Activated CD8-positive, alpha-beta memory T cell treated with anti-CD3 and anti-CD28 coated beads, Interleukin-2, amount 50 U/mL, for 24 hours (primary cell): ENCODE results near the gene SDK1.
A peak's percentile ranks its signal among the peaks of the same experiment; 100 is the strongest.

Experiments
- DNase-seq: peaks from one replicate; pipeline ENCODE4 v3.0.0-alpha.2; 2020; ENCODE audit errors: extremely low read depth

The SDK1 gene

DNA sequence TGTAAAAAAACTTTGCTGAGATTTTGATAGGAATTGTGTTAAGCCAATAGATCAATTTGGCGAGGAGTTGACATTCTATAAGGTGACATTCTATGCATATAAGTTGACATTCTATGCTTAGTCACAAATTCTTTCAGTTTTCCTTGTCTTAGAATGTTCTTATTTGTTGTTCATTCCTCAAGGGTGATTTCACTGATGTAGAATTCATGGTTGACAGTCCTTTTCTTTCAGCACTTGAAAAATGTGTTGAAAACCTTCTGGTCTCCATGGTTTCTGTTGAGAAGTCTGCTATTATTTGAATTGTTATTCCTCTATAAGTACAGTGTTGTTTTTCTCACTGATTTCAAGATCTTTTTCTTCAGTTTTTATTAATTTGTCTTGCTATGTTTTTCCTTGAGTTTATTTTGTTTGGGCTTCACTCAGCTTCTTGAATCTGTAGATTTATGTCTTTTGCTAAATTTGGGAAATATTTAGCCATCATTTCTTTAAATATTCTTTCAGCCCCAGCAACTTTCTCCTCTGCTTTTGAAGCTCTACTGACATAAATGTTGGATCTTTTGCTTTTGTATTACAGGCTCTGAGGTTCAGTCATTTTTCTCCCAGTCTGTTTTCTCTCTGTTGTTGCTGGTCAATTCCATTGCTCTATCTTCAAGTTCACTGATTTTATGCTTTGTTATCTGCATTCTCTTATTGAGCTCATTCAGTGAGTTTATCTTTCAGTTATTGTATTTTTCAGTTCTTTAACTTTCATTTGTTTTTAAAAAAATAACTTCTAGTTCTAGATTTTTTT is 154.9 kb downstream of the SDK1 start:
- DNase-seq, result no peak

DNA sequence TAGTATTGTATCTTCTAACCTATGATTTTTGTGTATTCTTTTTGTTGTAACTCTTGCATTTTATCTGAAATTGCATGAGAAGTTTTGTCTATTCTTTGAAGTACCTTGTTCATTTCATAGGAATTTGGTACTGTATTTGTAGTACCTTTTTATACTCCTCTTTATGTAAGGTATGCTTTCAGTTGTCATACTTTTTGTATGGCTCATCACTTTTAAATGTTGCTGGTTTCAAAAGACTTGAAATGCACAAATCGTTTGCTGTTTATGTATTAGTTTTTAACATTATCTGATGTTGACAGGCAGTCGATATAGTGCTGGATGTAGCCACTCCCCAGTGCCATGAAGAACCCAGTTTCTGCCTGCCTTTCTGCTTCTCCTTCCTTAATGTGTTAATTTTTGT is 158.1 kb downstream of the SDK1 start:
- DNase-seq, result no peak

DNA sequence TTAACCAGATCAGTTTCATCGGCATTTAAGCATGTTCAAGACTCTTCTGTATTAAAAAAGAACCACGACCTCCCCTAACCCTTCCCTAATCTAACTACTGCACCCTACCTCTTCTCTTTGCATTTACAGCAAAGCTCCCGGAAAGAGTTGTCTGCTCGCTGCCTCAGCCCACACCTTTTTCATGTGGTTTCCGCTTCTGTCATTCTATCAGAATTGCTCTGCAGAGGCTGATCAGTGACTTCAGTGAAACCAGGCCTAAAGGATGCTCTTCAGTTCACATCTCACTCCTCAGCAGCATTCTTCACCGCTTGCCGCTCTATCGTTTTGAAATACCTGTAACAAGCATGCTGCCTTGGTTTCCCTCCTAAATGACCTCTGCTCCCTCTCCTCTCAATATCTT is 160.9 kb downstream of the SDK1 start:
- DNase-seq, result peak; percentile 12

DNA sequence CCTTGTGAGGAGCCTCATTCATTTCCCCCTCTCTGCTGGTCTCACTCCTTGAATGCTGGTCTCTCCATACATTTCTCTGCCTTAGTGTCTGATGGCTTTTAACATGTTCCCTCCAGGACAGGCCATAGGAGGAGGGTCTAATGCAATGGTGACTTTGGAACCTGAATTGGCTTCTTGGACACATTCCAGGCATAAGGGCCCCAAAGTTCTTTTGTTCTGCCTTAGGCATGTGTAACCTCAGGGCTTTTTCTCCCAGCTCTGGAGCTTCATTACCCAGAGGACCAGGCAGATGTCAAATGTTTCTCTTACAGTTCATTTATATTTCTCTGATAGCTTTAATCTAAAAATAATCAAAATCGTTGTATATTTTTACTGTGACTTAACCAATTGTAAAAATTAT is 162.6 kb downstream of the SDK1 start:
- no peak for DNase-seq

DNA sequence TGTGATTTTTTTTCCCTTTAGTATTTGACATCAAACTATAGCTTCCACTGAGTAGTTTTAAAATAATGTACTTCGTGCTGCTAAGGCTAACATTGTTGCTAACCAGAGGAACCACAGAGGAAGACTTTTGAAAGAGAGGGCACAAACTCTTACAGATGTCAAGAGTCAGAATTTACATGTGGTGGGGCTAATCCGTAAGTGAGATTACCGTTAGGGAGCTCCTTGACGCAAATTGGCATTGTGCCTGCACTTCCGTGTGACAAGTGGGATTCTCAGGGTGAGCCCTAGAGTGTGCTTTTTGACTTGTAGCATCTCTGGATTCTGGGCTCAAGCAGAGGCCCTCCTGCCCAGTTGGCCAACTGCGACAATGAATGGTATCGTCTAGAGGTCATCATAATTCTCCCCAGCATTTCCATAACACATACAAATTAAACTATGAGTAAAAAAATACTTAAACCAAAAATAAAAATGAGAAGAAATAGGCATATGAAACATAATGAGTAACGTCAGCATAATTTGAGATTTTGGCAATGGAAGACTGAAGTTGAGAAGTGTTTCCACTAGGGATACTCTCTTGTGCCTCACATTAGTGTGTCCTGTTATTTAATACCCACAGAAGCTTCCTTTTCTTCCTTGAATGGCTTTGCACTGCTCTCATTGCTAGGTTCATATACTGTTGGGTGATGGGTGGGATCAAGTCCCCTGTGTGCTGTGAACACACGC is 164.0 kb downstream of the SDK1 start:
- DNase-seq, result no peak

DNA sequence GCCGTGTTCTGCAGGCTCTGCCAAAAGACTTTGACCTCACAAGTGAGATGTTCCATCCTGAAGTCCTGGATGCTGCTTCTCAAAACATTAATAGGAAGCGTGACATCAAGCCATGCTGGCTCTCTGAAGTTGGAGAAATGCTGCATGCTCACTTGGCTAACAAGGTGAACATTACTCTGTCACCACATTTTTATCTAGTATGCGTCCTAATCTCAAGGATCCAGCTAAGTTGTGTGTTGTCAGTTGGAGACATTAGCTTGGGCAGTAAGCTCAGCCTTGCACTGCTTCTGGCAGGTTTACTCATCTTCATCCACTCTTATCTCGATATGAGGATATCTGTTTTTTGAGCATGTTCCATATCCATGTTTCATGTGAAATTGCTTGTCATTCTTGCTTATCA is 165.2 kb downstream of the SDK1 start:
- no peak for DNase-seq

DNA sequence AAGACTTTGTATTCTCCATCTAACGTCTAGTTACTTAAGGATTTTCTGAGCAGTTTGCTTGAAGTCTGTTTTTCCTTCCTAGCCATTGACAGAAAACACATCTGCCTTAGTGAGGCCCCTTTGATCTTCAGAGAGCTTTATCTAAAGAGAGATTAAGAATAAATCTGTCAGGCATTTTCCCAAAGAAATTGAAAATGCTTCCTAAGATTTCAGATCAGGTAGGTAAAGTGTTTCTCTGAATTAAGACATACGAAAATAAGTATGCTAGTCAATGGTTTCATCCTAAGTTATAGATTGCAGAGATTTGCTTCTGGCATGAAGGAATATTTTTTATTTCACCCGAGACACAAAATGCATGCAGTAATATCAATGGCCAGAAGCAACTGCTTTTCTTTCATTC is 168.6 kb downstream of the SDK1 start:
- no peak for DNase-seq

DNA sequence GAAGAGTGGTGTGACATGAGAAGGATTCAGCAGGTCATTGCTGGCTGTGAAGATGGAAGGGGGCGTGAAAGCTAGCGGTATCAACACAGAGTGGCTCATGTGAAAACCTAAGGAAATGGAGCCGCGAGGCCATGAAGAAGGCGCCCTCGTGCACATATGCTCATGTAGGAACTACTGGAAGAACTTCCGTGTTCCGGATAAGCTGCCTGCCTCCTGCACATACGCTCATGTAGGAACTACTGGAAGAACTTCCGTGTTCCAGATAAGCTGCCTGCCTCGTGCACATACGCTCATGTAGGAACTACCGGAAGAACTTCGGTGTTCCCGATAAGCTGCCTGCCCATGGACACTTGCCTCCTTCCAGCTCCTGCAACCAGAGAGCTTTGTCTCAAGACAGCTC is 179.1 kb downstream of the SDK1 start:
- DNase-seq, result no peak

DNA sequence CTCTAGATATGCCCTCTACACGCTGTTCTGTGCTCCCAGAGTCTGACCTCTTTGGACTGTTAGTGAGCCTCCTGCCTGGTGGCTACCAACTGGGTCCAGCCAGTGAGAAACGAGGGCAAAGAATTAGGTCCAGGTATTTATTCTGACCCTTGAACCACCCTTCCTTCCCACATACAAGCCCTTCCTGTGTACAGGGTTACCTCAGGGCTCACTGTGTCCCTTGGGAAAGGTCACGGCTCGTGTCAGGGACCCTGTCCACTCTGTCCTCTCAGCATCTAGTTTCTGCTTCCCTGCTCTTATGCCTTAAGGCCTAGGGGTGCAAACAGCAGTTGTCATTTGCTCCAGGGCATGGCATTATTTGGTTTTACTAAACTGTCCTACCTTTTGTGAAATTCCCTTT is 180.4 kb downstream of the SDK1 start:
- DNase-seq, result no peak

DNA sequence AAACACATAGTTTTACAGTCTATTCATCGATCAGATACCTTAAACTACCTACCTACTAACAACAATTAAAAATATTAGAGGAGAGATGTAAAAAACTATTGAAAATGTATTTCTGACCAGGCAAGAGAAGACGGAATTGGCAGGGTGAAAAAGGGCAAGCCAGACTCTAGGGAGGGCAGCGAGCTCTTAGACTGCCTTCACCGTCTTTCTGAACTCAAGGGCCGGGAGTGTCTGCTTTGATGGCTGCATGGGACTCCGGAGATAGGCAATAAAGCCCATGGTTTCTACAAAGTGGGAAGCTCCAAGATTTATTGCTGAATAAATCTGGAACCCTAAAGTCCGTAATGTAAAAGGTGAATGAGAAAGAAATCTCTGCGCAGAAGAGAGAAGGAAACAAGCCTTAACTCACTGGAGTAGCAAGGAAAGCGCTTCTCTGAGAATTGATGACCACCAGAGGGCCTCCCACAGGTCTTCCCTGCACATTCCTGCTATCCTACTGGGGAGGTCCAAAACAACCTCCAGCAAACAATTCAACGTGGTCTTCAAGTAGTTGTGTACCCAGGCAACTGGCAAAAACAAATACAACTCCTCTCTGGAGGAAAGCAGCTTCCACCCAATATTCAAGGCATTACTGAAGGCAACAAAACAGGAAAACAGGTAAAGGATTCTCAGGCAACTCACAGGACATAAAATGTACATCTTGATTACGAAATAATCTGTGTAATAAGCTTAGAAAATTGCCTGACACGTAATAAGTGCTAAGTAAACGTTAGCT is 181.3 kb downstream of the SDK1 start:
- DNase-seq, result no peak

DNA sequence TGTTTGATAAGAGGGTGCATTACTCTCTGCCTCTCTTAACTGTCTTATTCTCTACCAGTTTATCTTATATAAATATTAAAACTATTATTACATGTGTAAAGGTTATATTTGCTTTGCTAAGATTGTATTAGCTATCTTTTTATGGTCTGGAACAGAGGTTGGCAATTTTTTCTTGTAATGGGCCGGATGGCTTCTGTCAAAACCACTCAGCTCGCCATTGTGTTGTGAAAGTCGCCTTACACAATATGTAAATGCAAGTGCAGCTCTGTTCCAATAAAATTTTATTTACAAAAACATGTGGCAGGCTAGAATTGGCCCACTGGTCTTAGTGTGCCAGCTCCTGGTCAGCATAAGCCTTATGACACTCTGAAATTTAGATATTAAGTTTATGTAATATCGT is 185.8 kb downstream of the SDK1 start:
- DNase-seq, result no peak

DNA sequence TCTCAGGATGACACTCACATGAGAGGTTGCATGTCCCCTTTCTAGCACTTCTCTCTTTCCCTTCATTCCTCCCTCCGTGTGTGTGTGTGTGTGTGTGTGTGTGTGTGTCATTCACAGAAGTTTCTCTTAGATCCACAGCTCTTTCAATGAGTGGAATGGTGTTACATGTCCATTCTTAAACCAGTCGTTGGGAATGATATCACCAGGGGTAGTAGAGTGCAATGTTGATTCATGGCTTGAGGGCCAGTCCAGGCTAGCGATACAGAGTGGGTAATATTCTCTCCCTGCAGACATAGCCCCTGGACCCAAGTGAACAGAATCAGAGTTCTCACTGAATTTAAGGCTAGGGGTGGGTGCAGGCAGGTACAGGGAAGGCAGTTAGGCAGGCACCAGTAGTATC is 187.8 kb downstream of the SDK1 start:
- DNase-seq, result no peak

DNA sequence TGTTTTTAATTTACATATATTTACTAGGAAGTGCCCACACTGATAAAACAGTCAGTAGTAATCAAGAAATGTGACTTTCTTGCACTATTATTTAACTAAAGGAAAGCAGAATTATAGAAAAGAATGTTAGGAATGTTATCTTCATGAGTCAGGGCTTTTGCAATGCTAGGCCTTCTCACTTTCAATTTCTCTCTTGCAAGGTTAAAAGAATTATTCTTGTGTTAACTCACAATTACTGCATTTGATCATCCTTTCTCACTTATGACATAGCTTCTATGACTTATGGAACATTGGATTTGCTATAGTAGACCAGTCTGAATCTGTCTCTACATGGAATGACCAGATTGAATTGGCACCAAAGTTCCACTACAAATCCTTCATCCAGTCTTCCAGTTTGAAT is 192.4 kb downstream of the SDK1 start:
- no peak for DNase-seq

DNA sequence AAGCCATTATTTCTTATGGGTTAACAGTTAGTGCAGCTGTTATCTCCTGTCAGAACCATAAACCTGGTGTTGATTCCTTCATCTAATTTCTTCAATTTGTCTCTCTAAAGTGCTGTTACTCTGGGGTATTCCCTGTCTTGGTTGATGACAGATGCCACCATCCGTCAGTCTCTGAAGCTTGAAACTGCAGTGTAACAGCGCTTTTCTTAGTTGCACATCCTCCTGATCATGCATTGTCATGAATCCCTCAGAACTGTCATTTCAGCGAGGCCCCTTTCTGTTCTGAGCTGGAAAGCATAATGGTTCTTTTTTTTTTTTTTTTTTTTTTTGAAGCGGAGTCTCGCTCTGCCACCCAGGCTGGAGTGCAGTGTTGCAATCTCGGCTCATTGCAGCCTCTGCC is 193.9 kb downstream of the SDK1 start:
- DNase-seq, result no peak

DNA sequence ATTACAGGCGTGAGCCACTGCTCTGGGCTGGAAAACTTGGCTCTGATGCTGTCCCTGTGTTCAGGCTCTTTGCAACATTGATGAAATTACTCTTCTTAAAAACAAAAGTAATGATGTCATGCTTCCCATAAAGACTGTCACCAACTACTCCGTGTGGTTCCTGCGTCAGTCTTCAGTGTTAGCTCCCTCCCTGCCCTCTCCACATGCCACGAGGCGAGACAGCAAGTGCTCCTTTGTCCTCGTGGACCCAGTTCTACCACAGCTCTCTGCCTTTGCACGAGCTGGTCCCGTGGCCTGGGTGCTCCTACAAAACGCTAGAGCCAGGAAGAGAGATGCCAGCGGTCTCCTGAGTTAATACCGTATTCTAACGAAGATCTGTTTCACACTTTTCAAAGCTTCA is 194.5 kb downstream of the SDK1 start:
- no peak for DNase-seq

DNA sequence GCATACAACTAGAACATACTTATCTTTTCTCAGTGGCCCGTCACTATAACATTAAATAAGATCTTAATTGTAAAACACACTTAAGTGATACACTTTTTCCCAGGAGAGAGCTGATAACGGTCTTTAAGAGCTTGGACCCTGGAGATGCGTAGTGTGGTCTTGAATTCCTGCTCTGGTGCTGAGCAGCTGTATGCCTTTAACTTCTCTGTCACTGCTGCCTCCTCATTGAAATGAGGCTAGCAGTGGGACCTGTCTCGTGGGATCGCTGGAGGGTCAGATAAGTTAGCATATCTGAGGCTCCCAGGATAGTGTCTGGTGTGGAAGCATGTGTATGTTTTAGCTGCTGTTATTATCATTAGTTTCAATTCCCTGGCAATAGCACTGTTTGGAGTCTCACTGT is 194.9 kb downstream of the SDK1 start:
- no peak for DNase-seq

DNA sequence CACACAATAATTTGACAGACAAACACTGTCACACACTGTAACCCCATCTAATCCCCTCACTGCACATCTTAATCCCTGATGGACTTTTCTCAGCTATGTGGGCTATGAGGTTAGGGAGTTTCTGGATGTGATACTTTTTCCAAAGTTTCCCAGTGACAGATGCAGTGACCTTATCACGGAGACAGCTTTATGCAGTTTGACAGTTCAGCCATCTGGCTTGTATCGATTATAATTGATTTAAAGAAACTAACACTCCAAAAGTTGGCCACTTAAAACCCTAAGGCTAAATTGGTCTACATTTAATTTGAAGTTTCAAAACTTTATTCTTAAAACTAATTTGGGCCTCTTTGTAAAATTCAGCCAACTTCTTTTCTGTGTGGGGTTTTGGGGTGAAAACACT is 196.7 kb downstream of the SDK1 start:
- DNase-seq, result no peak

DNA sequence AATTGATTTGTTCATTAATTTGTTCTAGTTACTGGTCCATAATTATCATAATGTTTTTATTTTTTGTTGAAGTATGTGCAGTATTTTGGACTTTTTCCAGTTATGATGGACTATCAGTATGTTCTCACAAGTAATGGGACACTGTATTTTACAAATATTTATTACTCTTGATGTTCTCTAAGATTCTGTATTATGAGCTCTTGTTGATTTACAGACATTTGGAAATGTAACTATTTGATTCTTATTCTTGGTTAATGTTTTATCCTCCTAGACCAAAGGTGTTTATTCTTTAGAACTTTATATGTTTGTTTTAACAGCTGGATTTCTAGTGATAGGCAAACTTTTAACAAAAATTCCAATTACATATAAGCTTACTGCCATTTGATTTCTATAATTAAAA is 200.6 kb downstream of the SDK1 start:
- DNase-seq, result no peak

DNA sequence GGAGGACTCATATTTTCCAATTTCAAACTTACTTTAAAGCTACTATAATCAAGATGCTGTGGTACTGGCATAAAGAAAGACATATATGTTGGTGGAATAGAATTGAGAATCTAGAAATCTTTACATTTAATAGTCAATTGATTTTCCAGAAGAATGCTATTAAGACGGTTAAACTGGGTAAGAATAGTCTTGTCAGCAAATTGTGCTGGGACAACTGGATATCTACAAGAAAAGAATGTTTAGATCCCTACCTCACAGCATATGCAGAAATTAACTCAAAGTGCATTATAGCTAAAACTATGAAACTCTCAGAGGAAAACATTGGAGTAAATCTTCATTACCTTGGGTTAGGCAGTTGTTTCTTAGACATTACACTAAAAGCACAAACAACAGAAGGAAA is 203.3 kb downstream of the SDK1 start:
- no peak for DNase-seq

DNA sequence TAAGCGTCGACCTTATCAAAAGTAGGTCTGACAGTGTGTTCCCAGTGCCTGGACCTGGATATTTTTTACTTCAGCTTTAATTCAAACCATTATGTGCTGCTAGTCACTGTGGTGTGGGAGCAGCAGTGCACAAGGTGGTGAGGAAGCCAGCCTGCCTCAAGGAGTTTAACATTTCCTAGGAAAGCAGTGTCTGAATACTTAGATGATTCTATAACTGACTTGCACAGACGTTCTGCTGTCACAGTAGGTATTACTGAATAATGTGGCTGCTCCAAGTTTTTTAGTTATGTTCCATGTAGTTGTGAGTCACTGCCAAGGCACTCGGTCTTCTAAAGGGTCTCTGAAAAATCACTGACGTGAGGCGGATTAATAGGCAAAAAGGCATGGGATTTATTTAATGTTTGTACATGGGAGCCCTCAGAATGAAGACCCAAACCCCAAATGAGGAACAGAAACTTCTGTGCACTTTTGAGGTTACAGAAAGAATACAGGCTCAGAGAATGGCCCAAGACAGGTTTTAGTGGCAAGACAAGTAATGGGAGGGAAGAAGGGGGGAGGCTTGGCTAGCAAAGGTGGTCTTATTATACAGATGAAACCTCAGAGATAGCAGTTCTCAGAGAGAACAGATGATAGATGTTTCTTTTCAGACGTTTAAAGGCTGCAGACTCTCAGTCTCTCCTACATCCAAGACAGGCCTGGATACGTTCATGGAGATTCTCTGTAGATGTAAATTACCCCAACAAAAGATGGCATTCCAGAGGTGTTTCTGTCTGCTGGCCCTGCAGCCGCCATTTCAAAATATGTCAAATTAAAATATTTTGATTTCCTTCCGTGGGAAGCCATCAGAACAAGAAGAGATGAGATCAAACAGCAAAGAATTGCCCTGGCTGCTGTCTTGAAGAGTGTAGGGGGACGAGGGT is 209.3 kb downstream of the SDK1 start:
- DNase-seq, result no peak

DNA sequence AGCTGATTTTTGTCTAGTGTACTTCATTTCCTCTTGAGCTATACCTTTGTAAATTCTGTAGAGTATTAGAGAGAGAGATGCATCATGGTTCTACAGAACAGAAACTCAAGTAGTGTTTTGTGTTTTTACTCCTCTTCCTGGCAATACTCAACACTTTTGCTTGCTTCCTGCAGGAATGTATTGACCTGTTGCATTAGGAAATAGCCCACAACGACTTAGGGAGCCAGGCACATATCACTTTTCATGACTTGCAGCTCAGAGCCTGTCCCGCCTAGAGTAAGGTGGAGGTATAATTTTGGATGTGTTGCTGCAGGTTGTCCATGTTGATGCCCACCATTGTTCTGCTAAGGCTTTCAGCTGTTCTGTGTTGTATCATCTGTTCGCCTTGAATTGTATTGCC is 216.3 kb downstream of the SDK1 start:
- no peak for DNase-seq

DNA sequence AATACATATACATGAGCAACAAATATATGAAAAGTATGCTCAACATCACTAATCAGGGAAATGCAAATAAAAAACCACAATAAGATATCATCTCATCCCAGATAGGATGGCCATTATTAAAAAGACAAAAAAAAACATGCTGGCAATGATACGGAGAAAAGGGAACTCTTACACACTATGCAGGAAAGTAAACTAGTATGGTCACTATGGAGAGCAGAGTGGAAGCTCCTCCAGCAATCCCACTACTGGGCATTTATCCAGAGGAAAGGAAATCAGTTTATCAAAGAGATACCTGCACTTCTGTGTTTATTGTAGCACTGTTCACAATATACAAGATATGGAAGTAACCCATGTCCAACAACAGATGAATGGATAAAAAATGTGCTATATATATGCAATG is 217.5 kb downstream of the SDK1 start:
- no peak for DNase-seq
